ENCODE results near the gene SYCP1.
"Not testable (repeated sequence)": the region's sequence is repeated elsewhere in the genome, so short reads cannot be mapped to it uniquely, and the experiment has no call there.

Gene SYCP1

GRCh38 chr1:114976891-114977290 lies 122.2 kb downstream of the SYCP1 start:
- ATAC-seq: no peak

- no peak for ATAC-seq
Measured at GRCh38 chr1:114979278-114979891, 124.7 kb downstream of the SYCP1 start.

GRCh38 chr1:114982251-114982650 lies 127.6 kb downstream of the SYCP1 start:
- no peak for ATAC-seq

DNA sequence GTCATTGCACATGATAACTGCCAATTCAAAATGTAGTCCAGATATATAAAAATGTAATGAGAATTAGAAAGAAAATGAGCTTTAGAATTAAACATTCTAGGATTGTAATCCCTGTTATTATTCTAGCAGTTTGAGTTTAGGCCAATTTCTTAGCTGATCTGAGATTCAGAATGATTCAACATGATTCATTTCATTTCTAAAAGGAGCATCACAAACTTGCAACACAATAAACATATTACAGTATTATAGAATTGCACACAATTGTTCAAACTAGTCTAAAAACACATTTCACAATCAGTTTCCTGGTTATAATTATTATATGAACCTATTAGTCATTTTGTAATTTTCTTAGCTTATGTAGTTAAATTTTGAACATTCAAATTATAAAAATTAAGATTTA lies 131.6 kb downstream of the SYCP1 start:
- ATAC-seq: no peak

- ATAC-seq: no peak
Measured at GRCh38 chr1:114988095-114988494, 133.4 kb downstream of the SYCP1 start.

DNA sequence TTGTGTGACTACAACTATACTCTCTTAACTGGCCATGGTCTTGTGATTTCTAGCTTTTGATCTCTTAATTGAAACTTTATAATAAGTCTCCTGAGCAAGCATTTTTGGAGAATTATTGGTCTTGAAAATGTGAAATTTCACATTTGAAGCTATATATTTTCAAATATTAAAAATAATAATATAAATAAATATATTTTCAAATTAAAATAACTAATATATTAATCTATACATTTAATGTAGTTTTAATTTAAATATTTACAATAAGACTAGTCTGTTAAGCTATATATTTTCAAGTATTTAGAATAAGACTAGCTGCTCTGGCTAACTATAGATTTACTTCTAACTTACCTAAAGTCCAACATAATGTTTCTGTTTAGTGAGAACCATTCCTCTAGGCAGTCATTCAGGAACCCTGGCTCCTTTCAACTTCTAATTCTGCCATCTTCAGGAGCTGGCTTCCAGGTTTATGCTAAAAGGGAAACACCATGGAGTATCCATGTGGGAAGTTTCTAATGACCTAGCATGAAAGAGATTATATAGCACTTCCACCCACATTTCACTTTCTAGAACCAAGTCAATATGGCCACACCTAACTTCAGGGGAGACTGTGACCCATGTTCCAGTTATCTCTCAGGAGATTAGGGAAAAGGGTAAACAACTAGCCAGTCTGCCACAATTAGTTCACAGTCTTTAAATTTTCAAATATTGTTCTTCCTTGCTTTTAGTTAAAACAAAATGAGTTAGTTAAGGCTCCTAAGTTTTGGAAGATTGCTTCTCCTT lies 143.0 kb downstream of the SYCP1 start:
- ATAC-seq: no peak

DNA sequence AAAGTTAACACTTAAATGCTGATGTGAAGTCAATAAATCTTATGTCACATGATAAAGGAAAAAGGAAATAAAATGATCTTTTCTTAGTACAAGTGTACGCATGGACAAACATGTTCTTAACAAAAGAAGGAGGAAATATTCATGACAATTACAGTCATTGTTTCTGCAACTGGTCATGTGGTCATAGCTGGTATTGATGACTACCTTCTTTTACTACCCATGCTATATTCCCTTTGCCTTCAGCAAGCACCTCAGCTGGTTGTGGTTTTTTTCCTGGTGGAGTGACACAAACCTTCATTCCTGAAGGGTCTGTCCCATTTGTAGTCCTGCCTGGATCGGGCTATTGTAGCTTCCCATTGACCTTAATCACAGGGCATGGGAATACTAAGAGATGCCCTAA lies 151.5 kb downstream of the SYCP1 start:
- ATAC-seq: no peak

DNA sequence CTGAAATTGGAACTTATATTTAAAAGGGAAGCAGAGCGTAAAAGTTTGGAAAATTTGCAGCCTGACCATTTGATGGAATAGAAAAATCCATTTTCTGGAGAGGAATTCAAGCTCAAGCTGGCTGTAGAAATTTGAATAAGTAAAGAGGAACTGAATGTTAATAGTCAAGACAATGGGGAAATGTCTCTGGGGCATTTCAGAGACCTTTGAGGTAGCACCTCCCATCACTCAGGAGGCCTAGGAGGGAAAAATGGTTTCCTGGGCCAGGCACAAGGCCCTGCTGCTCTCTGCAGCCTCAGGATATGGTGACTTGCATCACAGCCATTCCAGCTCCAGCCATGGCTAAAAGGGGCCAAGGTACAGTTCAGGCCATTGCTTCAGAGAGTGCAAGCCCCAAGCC lies 157.3 kb downstream of the SYCP1 start:
- no peak for ATAC-seq

DNA sequence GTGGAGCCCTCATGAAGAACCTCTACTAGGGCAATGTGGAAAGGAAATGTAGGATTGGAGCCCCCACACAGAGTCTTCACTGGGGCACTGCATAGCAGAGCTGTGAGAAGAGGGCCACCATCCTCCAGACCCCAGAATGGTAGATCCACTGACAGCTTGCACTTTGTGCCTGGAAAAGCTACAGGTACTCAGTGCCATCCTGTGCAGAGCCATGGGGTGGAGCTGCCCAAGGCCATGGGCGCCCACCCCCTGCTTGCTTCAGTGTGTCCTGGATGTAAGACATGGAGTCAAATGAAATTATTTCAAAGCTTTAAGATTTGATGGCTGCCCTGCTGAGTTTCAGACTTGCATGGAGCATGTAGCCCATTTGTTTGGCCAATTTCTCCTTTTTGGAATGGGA lies 157.8 kb downstream of the SYCP1 start:
- no peak for ATAC-seq

DNA sequence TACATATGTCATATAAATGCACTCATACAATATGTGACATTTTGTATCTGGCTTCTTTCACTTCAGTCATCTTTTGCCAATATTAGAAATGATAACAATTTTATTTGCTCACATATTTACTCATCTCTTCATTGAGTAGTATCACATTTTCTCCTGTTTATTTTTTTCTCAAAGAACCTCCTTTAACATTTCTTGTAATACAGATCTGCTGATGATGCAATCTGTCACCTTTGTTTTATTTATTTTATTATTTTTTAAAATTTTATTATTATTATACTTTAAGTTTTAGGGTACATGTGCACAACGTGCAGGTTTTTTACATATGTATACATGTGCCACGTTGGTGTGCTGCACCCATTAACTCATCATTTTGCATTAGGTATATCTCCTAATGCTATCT lies 159.1 kb downstream of the SYCP1 start:
- ATAC-seq: no peak

DNA sequence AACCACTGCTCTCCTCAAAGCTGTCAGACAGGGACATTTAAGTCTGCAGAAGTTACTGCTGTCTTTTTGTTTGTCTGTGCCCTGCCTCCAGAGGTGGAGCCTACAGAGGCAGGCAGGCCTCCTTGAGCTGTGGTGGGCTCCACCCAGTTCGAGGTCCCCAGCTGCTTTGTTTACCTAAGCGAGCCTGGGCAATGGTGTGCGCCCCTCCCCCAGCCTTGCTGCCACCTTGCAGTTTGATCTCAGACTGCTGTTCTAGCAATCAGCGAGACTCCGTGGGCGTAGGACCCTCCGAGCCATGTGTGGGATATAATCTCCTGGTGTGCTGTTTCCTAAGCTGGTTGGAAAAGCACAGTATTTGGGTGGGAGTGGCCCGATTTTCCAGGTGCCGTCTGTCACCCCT lies 164.9 kb downstream of the SYCP1 start:
- ATAC-seq: not testable (repeated sequence)

GRCh38 chr1:115021145-115021544 lies 166.5 kb downstream of the SYCP1 start:
- ATAC-seq: no peak

GRCh38 chr1:115023593-115023992 lies 168.9 kb downstream of the SYCP1 start:
- ATAC-seq: no peak

GRCh38 chr1:115029526-115029925 lies 174.9 kb downstream of the SYCP1 start, which contains the start of gene TSHB:
TSHB (plus strand) TSS chr1:115029826; CDS start chr1:115033363, 3,537 bp downstream.
- ATAC-seq: no peak

- ATAC-seq: no peak
Measured at GRCh38 chr1:115031595-115031994, 176.9 kb downstream of the SYCP1 start.

DNA sequence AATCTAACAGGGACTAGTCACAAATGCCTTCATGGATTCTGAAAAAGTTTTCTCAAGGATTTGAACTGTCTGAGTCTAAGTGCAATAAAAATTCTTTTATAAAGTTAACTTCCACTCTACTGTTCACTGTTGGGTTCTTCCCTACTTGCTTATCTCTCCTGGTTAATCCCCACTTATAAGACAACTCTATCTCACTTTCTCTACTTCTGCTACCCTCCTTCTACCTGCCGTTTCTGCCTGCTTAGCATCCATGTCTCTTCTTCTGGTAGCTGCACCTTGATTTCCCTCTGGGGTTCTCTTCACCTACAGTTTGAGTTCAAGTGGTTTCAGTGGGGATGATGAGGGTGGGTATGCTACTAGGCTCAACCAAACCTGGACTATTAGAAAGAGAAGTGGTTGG lies 181.0 kb downstream of the SYCP1 start:
- no peak for ATAC-seq

DNA sequence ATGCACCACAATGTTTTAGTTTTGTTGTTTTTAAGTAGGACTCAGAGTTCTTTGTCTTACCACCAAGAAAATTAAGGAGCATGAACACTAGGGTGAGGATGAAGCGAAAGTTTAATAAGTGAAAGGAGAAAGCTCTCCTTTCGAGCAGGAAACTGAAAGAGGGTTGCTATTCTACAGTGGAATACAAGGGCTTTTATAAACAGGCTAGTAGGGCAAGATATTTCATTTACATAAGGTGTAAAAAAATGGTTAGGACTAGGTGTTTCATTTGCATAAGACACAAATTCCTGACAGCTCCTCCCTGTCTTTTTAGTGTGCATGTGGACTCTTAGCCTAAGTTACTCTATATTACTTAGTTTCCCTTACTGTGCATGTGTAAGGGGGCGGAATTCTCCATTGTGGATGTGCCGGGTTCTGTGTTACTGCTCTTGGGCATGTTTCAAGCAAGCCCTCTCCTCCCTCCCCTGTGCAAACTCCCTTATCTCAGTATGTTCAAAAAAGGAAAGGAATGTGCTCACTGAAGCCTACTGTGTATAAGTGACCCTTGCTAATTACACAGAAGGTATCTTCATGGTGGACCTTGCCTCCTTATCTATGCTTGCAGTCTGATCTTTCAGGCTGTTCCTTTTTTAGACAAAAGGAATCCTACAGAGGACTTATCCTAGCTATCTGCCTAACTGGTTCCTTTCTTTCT lies 182.3 kb downstream of the SYCP1 start:
- ATAC-seq: no peak

- ATAC-seq: no peak
Measured at GRCh38 chr1:115040501-115040900, 185.8 kb downstream of the SYCP1 start.

DNA sequence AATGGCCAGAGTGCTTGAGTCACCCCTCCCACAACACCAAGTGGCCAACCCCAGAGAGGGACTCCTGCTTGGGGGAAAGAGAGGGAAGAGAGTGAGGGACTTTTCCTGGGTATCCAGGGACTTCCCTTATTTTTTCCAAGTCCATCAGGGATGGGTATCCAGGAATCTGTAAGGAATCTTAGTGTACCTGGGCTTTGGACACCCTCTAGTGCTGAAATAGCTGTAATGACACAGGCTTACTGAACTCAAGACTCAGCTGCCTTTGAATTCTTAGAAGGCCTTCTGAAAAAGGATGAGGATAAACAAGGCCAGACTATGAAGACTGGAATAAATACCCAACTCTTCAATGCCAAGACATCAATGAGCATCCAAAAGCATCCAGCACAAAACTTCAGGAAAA lies 187.0 kb downstream of the SYCP1 start:
- ATAC-seq: no peak

Measured in activated CD4-positive, CD25-positive, alpha-beta regulatory T cell treated with anti-CD3 and anti-CD28 coated beads, Interleukin-2, amount 50 U/mL, for 24 hours (primary cell).